Measurements from ENCODE around the gene RIMS1.

RIMS1 gene, protein sequence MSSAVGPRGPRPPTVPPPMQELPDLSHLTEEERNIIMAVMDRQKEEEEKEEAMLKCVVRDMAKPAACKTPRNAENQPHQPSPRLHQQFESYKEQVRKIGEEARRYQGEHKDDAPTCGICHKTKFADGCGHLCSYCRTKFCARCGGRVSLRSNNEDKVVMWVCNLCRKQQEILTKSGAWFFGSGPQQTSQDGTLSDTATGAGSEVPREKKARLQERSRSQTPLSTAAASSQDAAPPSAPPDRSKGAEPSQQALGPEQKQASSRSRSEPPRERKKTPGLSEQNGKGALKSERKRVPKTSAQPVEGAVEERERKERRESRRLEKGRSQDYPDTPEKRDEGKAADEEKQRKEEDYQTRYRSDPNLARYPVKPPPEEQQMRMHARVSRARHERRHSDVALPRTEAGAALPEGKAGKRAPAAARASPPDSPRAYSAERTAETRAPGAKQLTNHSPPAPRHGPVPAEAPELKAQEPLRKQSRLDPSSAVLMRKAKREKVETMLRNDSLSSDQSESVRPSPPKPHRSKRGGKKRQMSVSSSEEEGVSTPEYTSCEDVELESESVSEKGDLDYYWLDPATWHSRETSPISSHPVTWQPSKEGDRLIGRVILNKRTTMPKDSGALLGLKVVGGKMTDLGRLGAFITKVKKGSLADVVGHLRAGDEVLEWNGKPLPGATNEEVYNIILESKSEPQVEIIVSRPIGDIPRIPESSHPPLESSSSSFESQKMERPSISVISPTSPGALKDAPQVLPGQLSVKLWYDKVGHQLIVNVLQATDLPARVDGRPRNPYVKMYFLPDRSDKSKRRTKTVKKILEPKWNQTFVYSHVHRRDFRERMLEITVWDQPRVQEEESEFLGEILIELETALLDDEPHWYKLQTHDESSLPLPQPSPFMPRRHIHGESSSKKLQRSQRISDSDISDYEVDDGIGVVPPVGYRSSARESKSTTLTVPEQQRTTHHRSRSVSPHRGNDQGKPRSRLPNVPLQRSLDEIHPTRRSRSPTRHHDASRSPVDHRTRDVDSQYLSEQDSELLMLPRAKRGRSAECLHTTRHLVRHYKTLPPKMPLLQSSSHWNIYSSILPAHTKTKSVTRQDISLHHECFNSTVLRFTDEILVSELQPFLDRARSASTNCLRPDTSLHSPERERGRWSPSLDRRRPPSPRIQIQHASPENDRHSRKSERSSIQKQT (N-terminal part only)

DNA sequence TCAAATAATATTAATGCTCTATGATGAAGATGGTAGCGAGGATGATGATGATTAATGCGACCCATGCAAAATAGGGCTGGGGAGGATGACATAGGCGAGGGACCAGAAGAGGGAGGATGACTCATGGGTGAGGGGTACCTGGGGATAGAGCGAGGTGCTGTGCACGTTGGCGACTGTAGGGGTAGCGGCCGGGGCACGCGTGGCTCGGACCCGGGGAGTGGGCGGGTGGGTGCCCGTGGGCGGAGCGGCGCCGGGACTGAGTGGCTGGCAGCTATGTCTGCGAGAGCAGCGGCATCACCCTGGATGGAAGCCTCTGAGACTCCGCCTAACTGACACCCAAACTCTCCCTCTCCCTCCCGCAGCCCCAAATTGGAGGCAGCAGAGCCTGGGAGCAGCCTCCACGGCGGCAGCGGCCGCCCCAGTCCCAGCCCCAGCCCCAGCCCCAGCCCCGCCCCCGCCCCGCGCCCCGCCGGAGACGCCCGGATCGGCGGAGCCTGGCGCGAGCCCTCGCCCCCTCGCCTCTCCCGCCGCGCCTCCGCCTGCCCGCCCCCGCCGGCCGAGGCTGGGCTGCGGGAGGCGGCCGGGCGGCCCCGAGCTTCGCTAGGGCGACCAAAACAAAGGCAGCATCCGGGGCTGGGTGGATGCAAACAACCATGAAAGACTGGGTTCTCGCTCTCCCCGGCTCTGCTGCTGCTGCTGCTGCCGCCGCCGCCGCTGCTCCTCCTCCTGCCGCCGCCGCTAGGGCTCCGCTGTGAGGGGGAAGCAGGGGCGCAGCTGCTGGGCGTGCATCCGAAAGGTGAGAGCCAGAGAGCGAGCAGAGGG lies at the start of gene RIMS1:
Gene RIMS1, plus strand, starts transcription at position 367 of the 822 bp plus-strand sequence. CDS start 474 bp downstream, outside the sequence.
- DNase-seq = no peak

DNA sequence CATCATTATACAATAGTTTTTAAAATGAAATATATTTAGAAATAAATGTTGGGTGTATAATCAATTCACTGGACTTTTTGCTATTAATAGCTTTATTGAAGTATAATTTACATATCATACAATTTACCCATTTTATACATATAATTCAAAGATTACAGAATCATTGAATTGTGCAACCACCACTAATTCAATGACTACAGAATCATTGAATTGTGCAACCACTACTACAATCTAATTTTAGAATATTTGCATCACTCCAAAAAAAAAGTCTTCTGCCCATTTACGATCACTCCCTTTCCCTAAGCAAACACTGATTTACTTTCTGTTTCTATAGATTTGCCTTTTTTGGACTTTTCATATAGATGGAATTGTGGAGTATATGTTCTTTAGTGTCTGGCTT lies 35.1 kb upstream of the RIMS1 start:
- DNase-seq = no peak

DNA sequence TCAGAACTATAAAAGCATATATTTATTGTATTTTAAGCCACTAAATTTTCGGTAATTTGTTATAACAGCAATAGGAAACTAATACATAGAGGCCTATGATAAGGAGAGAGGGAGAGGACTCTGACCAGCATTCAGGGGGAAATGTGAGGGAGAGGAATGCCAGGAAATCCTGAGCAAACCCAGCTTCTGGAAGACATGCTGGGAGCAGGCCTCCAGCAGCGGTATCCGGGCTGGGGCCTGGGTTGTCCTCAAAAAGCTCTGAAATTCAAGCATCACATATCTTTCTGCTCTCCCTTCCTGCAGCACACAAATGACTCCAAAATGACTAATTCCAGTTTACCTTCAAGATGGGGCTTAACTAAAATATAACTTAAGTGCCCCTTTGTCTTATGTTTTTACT lies 33.4 kb upstream of the RIMS1 start:
- no peak for DNase-seq

DNA sequence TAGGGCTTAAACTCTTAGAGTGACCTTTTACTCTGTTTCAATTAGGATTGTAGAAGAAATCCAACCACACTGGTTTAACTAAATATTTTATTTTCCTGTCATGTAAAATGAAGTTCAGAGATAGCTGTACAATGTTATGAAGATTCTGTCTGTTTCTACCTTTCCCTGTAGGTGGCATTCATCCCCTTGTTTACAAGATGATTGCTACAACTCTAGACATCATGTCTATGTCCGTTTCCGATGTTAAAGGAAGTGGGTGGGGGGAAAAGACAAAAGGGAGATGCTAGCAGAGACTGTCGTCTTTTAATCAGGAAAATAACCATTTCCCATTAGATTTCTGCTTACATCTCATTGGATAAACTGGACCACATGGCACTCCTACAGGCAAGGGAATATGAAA lies 30.9 kb upstream of the RIMS1 start:
- DNase-seq = peak; percentile 3

DNA sequence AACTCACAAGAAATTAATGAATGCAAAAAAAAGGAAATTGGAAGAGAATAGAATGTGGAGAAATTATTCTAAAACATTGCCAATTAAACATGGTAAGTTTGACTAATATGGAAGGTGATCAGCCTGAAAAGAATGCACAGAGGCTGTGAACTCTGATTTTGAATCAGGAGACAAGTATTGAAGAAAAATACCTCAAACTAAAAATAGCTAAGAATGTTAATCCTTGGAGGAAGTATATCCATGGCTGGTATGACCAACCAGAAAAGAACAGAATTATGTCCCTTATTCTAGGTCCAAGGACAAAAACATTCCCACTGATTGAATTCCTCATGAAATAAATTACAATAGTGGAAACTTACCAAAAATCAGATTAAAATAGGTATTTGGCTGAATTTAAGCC lies 7.3 kb upstream of the RIMS1 start:
- DNase-seq = no peak

DNA sequence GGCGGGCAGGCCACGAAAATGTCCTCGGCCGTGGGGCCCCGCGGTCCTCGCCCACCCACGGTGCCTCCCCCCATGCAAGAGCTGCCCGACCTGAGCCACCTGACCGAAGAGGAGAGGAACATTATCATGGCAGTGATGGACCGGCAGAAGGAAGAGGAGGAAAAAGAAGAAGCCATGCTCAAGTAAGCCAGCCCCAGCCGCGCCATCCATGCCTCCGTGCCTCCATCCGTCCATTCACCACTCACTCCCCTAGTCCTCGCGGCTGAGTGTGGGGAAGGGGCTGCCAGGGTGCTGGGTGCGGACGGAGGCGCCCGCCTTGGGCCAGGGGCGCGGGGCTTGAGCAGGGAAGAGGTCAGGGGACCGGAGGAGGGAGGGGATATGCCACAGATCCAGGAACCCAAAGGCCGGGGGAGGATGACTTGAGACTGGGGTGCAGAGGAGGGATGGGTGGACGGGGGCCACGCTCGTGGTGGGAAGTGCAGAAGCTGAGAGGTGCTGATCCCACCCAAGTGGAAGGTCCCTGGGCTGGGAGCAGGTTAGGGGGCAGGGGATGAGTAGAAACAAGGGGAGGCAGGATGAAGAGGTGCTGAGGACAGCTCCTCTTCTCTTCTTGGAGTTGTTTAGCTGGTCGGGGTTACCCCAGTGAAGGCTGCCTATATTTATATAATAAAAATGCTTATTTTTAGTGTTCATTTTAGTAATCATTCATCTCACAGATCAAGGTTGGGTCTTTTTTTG lies 825 bp downstream of the RIMS1 start:
- DNase-seq = no peak

DNA sequence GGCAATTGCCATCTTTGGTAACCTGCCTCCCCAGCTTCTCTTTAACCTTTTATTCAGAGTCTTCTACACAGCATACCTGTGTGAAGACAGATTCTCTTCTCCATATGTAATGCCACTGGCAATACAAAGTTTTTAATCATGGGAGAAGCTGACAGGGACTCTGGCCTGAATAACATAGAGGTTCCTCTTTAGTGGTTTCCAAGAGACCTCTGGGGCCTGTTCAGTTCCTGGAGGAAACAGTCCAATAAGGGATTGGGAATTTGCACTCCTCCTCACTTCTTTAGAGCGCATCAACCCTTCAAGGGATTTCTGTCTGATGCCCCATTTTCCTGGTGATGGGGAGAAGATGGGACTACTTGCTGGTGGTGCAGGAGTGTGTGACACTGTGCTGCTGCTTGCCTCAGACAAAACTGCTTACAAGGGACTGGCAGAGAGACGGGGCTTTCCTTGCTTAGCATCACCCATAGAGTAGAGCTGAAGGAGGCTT lies 1.4 kb downstream of the RIMS1 start:
- DNase-seq = no peak

DNA sequence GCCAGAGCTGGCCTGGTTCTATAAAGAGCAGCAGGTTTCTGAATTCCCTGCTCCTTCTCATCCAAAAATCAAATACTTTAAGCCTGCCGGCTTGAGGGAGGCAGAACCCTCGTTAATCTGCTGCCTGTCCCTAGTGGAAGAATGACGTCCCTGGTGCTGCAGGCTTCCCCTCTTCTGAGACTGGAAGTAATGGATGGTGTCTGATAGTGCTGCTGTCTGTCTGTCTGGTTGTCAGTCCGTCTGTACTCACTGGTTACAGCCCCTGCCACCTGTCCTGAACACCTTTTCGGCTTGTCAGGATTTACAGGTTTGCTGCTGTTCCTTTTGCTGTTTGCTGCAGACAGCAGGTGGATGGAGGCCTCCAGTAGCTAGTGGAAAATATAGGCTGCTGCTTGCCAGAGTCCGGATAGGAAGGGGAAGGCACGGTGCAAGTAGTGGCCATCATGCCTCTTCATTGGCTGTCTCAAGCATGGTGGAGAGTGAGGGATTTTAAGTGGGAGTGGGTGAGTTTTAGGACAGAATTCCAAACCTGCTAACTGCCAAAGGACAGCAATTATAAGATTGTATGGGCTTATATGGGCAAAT lies 2.5 kb downstream of the RIMS1 start:
- no peak for DNase-seq

DNA sequence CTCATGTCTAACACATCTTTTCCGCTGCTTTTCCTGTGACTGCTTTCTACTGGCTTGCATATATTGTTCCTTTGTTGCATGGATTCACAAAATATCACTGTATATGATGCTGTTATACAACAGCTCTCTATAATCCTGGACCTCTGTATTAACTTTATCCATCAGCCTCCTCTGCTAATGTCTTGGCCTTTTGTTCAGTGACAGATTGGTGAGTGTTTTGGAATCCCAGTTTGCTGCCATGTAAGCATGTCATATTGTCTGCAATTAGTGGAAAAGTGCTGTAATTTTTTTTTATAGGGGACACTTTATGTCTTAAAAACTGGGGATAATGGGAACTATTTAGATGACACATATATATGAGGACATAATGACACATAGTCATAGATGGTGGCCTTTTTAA lies 3.0 kb downstream of the RIMS1 start:
- DNase-seq = no peak

DNA sequence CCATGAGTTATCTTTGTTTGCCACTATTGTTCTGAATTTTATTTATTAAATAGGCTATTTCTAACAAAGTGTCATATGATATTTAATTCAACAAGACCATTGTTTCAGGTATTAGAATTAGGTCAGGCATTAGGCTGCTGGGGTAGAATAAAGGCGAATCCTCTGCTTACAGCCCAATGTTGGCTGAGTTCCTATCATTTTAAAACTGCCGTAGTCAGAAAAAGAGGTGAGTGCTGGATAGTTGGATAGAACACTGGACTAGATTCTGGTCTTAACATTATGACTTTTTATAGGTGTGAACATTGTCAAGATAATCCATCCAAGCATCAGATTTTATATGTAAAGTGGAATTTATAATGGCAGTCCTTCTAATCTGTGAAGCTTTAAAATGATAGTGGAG lies 6.3 kb downstream of the RIMS1 start:
- no peak for DNase-seq

DNA sequence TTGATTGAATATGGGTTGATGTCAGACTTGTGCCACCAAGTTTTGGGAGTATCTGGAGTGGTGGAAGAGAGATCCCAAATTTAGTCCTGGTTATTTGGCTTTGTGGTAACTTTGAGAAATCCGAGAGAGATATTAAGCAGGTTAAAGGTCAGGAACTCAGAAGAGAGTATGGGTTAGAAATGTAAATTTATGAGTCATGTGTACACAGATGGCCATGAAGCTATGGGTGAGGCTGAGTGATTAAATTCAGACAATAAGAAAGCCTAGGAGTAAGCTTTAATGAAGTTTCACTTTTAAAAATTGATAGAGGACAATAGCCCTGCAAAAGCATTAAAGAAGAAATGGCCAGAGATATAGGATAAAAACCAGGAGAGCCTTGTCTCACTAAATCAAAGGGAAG lies 14.3 kb downstream of the RIMS1 start:
- no peak for DNase-seq

DNA sequence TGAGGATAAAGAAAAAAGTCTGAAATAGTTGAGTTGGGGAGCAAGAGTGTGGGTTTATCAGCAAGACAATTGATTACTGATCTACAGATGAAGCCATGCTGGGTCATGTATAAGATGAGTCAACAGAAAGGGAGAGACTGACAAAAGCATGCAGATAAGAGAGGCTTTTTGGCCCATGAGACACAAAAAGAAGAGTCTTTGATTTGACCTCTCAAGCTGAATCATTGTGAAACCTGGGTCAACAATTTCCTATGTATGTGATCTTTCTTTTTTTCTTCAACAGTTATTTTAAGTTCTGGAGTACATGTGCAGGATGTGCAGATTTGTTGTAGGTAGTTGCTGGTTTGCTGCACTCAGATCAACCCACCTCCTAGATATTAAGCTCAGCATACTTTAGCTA lies 15.9 kb downstream of the RIMS1 start:
- no peak for DNase-seq

DNA sequence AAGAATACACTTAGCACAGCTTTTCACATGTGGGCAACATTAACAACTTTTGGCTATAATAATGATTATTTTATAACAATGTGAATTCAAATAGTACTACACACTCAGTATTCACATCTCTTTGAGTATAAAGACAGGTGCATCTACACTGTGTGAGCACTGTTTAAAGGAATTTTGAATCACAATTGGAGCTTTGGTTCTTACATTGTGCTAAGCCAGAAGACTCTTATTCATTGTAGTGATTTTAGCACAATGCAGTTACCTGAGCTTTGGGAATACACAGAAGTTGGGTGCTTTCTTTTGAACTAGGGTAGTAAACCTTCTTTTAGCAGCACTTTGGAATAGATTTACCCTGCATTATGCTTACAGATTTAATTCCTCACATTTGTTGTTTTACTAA lies 20.5 kb downstream of the RIMS1 start:
- no peak for DNase-seq

DNA sequence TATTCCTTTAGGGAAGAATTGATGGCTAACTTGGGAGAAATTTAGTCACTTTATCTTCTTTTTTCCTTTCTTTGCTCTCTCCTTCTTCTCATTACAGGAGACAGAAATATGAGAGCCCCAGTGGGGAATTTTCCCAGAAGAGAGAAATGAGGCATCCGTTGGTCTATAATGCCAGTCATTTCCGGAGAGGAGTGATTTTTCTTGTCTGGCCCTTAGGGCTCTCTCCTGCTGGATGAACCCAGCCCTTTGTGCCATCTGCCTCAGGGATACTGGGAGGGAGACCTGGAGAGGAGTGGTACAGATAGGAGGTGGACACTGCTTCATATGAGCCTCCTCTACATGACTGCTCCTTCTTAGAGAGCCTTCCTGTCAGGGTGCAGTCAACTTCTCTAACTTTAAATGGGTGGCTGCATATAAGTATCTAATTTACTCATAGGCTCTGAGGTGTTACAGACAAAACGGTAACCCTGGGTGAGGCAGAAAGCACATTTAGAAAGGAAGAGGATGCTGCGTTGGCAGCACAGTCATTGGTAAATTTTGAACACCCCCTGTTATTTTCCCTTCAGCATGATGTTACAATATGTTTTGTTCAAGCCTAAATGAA lies 21.9 kb downstream of the RIMS1 start:
- DNase-seq = no peak

DNA sequence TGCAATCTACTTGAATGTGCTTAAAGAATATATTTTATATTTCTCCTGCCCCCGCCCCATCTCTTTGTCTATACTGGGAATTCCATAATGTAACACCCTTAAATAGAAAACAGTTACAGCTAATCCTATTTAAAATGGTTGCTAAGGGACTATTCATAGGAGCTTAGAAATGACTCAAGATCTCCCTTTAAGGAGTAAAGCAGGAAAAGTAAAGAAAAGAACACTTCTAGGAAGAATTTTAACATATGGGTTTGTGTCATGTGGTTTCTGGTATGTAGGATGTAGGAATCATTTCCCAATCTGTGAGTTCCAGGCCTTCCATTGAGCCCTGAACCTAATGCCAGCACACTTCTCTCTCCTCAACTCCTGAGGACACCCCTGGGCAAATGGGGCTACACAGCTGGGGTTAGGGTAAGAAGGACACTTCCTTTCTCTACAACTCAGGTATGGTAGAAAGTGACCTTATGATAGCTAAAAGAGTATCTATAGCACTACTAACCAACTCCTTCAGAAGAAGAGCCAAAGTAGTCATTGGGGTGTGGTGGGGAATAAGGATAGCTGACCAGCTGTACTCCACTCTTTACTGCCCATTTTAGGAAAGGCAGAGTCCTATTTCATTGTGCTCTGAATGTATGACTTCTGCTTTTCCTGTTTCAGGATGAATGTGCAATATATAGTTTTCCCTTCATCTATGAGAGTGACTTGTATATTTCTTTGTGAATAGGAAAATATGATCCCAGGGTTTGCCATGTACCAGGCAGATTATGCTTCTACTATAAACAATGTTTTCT lies 27.3 kb downstream of the RIMS1 start:
- no peak for DNase-seq

DNA sequence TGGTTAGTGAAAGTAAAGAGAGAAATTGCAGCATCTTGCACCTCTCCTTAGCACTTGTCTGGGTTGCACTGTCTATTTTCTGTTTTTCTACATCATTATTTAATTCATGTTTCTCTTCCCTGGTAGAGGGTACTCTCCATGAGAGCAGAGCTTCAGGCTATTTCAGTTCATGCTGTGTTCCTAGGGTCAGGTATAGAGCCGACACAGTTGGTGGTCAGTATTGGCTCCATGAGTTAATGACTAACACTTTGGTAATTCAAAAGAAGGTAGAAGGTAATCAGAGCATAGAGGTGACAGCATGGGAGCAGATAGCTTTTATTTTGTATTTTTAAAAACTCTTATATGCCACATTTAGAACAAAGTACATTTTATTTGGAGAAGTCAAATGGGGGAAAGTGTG lies 42.7 kb downstream of the RIMS1 start:
- DNase-seq = no peak

DNA sequence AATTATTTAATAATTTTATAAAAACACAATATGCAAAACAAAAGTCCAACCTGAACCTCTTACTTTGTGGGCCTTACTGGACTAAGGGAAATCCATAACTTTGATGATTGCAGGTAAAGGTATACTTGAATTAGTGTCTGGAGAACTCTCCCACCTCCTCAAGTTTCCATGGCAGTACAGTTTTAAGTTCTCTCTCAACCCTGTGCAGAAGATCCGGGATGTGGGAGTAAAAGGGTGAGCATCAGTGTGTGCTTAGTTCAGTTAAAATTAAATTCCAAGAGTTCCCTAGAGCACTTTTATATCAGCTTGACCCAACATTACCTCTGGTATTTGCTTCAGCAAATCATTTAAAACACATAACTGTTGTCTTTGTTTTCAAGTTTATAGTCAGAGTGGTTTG lies 47.5 kb downstream of the RIMS1 start:
- DNase-seq = no peak

DNA sequence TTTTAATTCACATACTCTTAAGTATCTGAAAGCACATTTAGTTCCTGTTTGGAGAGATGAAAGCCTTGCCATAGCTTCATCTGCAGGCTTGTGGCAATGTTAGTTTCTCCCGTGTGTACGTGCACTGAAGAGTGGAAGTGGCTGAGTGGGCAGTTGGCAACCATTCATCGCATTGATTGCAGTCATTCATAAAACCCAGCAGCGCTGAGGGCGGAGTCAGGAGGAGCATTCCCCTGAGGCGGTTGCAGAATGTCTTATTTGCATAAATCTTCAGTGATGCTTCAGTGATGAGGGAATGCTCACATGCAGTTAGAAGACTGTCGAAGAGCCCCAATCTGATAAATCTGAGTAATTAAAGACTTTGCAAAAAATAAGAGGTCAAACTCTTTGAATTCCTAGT lies 79.1 kb downstream of the RIMS1 start:
- DNase-seq = no peak

DNA sequence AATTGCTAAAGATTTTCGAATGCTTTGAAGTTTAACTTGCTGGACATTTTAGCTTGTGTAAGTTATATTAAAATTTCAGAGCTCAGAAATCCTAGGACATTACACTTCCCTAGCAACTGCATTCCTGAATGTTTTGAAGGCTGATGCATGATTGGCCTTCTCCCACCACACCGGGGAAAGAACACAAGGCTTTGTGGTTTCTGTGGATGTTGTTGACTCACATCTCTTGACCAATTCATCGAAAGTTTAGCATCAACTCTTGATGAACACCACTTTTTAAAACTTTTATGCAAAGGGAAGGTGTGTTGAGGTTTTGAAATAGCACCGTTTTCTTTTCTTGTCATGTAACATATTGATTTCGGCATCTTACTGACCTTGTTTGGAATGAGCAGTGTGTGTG lies 81.1 kb downstream of the RIMS1 start:
- DNase-seq = no peak

DNA sequence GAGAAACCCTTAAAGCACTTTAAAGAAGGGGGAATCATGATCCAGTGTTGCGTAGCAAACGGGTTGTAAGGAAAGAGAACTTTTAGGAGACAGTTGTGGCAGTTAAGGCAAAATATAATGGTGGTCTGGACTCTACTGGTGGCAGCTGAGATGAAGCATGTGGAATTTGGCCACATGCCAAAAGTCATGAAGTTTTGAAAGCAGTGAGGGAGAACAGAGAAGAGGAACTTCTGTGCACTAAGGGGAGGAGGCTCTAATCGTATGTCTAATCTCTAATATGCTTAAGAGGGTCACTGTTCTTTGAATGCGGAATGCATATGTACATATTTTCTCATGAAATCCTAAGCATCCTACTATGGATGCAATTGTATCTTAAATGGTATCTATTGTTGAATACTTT lies 91.5 kb downstream of the RIMS1 start:
- no peak for DNase-seq

Measured in NCI-H524 treated with DMSO at 0.1 percent for 48 hours (cell line).